Esophagus (tissue), 2 donors: ENCODE results near the gene GRM7. TPM values are rescaled to one million over a fixed set of nuclear protein-coding genes. Genes with fewer than 3 reads are reported as not detected.

Experiments
- H3K27ac ChIP-seq, 2 donors: one replicate each; pipeline ENCODE4 v1.5.1; 2013; ENCODE audit warnings: low read depth in 2 of 2, mild to moderate bottlenecking in 2 of 2, inconsistent platforms in 1 of 2, low read length in 1 of 2, moderate library complexity in 1 of 2
- H3K27me3 ChIP-seq, 2 donors: one replicate each; pipeline ENCODE4 v1.6.1; 2013; ENCODE audit warnings: low read length in 2 of 2, control low read depth in 1 of 2, mild to moderate bottlenecking in 1 of 2; ENCODE audit not compliant: insufficient read depth in 2 of 2, control insufficient read depth in 1 of 2
- H3K36me3 ChIP-seq, 2 donors: one replicate each; pipeline ENCODE4 v1.6.1; 2013; ENCODE audit warnings: low read length in 1 of 2; ENCODE audit not compliant: control insufficient read depth in 2 of 2, insufficient read depth in 2 of 2
- H3K4me1 ChIP-seq, 2 donors: one replicate each; pipeline ENCODE4 v1.6.1; 2013; ENCODE audit warnings: low read length in 1 of 2; ENCODE audit not compliant: control insufficient read depth in 2 of 2, insufficient read depth in 2 of 2
- H3K4me3 ChIP-seq, 2 donors: one replicate each; pipeline ENCODE4 v1.5.1; 2013; ENCODE audit warnings: low read length in 2 of 2, mild to moderate bottlenecking in 2 of 2, low read depth in 1 of 2, moderate library complexity in 1 of 2
- H3K9me3 ChIP-seq, 2 donors: one replicate each; pipeline ENCODE4 v1.6.1; 2013; ENCODE audit warnings: mild to moderate bottlenecking in 2 of 2, low read depth in 1 of 2, low read length in 1 of 2, moderate library complexity in 1 of 2; ENCODE audit not compliant: control insufficient read depth in 2 of 2, insufficient read depth in 1 of 2
- WGBS, 2 donors: extraction: QIAGEN DNeasy Blood & Tissue Kit; methylation state at CpG; one replicate each; pipeline ENCODE4 v1.1.7; 2013; 5-methylcytosine and 5-hydroxymethylcytosine counted together
- polyA plus RNA-seq, 2 donors: library from polyadenylated mRNA; stranded (reverse); fragments of 200-250 nt; gene quantifications; one replicate each; pipeline ENCODE4 v1.2.3, GENCODE V29; 2013
- donor health status: healthy with polysubstance abuse.
- donor health status: Bipolar disorder and iron deficiency.

GRM7 gene
- polyA plus RNA-seq, 2 donors, result 0.01 TPM; not detected in 1

DNA sequence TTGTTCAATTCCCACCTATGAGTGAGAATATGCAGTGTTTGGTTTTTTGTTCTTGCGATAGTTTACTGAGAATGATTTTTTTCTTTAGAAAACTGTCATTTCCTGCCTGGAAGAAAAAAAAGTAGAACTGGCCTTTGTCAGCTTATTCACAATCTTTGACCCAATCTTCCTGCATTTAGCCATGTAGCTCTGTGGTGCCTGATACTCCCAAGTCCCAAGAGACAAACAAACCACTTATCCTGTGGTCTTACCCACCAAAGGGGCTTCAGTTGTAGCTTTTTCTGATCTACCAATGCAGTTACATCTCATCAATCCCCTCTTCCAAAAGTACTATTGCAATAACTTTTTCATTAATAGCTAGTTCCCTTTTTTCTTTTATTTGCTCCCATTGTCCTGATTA lies 444.6 kb downstream of the GRM7 start:
- Histone ChIP-seq H3K27me3 (no peaks in the 10 kb centered on the region), H3K36me3 (no peaks in the 10 kb centered on the region), H3K4me3 (no peak overlapping the region), H3K4me1 (no peaks in the 10 kb centered on the region), H3K27ac (no peak overlapping the region), H3K9me3 (no peaks in the 10 kb centered on the region)
- 33 to 67% methylated on average over 1 of the region's 1 CpG for WGBS, 2 donors

DNA sequence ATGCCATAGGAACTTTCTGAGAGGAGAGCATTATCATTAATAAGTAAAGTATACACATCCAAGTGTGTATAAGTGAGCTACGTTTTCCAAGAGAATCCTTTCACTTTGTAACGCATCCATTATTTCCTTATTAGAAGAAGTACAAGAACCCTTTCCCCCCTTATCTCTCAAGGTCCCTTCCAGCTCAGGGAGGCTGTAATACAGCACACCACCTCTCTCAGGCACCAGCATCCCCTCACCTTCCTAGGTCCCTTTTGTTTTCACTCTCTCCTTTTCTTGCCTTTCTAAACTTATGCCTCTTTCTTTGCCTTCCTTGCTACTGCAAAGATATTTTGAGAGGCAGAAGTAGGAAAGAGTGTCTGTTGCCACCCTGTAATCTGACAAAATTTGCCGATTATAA lies 446.0 kb downstream of the GRM7 start:
- no peaks in the 10 kb centered on the region for H3K9me3 ChIP-seq
- H3K36me3 ChIP-seq, result no peaks in the 10 kb centered on the region
- H3K27me3 ChIP-seq, result no peaks in the 10 kb centered on the region
- H3K27ac ChIP-seq, result no peak overlapping the region
- no peaks in the 10 kb centered on the region for H3K4me1 ChIP-seq
- WGBS, 2 donors, result 50 to 74% methylated on average over 3 of the region's 3 CpGs
- no peak overlapping the region for H3K4me3 ChIP-seq

DNA sequence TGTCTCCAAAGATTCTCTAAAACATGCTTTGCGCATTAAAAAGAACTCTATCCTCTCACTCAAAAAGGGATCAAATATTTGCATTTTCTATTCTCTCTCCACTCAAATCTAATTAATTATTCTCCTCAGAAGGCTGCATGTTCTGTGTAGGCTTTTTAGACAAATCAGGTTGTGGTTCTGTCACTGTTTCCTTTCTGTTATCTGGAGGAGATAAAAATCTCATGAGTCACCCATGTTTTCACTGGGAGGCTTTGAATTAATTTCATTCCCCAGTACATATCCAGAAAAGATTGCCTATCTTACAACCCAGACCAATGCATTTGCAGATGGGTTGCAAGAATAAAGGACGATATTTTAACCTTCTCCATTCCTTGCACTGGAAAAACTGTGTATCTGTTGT lies 446.5 kb downstream of the GRM7 start:
- H3K27me3 ChIP-seq, result no peaks in the 10 kb centered on the region
- H3K9me3 ChIP-seq, result no peaks in the 10 kb centered on the region
- no peak overlapping the region for H3K27ac ChIP-seq
- H3K4me1 ChIP-seq, result no peaks in the 10 kb centered on the region
- H3K36me3 ChIP-seq, result no peaks in the 10 kb centered on the region
- H3K4me3 ChIP-seq, result no peak overlapping the region
- WGBS, 2 donors, result 58 to 65% methylated on average over 2 of the region's 2 CpGs

DNA sequence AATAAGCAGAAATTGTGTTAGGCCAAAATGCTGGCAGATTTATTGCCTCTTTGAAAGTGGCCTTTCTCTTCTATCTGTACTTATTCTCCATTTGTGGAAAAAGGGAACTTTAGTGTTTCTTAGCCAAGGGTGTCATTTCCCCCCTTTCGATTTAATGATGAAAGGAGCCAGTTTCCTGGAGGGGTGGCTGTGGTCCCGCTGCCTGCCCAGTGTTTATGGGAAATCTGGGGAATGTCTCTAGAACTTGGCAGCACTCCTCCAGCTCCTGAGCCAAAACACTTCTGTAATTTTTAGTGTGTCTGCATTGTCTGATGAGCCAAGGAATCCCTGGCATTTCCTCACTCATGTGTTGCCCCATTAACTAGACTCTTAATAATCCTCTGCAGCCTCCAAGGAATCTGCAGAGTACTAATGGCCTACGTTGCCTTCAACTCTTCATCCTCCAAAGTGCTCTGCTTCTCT lies 448.8 kb downstream of the GRM7 start:
- H3K4me1 ChIP-seq, result no peaks in the 10 kb centered on the region
- no peaks in the 10 kb centered on the region for H3K9me3 ChIP-seq
- no peak overlapping the region for H3K4me3 ChIP-seq
- no peak overlapping the region for H3K27ac ChIP-seq
- H3K36me3 ChIP-seq, result no peaks in the 10 kb centered on the region
- H3K27me3 ChIP-seq, result no peaks in the 10 kb centered on the region
- WGBS, 2 donors, result 22 to 30% methylated on average over 3 of the region's 3 CpGs

DNA sequence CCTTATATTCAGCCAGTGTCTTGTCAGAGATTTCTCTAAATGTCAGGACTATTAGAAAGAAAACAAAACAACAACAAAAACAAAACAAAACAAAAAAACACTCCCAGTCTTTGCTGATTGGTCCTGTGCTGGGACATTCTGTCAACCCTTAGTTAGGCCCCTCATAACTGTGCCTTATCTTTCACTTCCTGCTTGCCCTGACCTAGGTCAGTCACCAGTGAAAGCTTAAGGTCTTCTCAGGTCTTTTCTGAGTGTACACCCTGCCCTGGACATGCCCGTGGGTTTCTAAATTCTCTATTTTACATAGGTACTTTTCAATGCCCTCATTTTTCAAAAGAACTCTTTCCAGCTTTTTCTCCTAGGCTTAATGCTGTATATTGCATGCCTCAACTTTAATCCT lies 454.1 kb downstream of the GRM7 start:
- Histone ChIP-seq H3K27me3 (no peaks in the 10 kb centered on the region), H3K9me3 (no peaks in the 10 kb centered on the region), H3K4me3 (no peak overlapping the region), H3K27ac (no peak overlapping the region), H3K36me3 (no peaks in the 10 kb centered on the region), H3K4me1 (no peaks in the 10 kb centered on the region)
- WGBS, 2 donors, result 75 to 77% methylated on average over 1 of the region's 1 CpG

DNA sequence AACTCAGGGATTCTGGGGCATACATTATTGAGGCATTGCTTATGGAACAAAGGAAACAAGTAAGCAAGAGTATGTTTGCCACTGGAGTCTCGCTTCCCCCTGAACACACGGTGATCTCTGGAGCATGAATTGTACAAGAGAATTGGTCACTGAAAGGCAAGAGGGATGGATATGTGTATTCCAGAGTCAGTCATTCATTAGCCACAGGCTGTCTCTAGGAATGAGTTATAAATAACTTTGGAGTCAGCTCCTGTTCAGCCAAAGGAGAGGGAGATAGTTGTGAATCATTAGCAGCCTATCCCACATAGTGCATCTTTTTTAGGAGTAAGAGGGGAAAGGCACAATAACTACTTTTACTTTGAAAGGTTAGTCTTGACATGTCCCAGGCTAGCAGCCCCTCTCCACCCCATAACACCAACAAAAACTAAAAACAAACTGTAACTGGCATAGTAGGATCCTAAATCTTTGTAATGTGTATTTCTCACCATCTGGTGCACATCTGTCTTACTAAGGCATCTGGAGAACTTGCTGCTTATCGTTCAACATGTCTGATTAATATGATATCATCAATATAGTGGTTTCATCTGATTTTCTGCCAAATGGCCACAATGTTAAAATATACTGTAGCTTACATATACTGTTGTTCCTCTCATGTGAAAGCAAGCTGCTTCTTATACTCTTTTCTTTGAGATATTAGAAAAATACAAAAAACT lies 462.2 kb downstream of the GRM7 start:
- Histone ChIP-seq H3K27ac (no peak overlapping the region), H3K4me1 (no peaks in the 10 kb centered on the region), H3K27me3 (no peaks in the 10 kb centered on the region), H3K36me3 (no peaks in the 10 kb centered on the region), H3K4me3 (no peak overlapping the region), H3K9me3 (no peaks in the 10 kb centered on the region)
- 70 to 78% methylated on average over 3 of the region's 3 CpGs for WGBS, 2 donors

DNA sequence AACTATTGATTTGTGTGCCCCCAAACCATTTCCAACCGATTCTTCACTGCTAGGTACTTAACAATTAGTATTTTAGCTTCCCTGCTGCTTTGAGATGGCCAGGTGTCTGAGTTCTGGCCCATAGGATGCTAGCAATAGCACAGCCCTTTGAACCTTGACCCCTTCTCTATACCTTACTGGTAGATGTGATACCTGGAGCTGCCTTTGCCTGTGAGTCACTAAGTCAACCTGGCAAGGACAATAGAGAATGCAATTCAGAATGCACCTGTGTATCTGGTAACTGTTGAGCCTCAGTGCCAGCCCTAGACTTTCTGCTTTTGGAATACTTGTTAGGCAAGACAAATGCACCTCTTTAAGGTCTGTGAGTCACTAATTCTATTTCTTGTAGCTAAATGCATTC lies 467.4 kb downstream of the GRM7 start:
- no peak overlapping the region for H3K4me3 ChIP-seq
- H3K9me3 ChIP-seq, result no peaks in the 10 kb centered on the region
- no peaks in the 10 kb centered on the region for H3K4me1 ChIP-seq
- no peak overlapping the region for H3K27ac ChIP-seq
- H3K27me3 ChIP-seq, result no peaks in the 10 kb centered on the region
- 57 to 70% methylated on average over 1 of the region's 1 CpG for WGBS, 2 donors
- no peaks in the 10 kb centered on the region for H3K36me3 ChIP-seq

DNA sequence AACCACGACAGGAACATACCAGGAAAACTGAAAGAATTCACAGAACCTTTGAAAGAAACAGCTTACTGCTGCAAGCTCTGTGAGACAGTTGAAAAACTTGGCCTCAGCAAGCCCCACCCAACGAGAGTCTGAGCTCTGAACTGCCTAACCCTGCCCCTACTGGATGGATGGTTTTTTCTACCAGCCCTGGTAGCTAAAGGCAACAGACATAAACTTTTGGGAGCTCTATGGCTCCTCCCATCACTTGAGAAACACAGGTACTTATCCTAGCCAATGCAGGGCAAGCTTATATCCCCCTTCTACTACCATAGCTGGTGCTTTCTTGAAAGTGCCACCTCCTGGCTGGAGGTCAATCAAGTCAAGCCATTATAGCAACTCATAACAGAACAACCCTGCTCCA lies 471.8 kb downstream of the GRM7 start:
- 39 to 60% methylated on average over 2 of the region's 2 CpGs for WGBS, 2 donors
- no peak overlapping the region for H3K27ac ChIP-seq
- H3K4me3 ChIP-seq, result no peak overlapping the region
- H3K27me3 ChIP-seq, result no peaks in the 10 kb centered on the region
- H3K9me3 ChIP-seq, result no peaks in the 10 kb centered on the region
- no peaks in the 10 kb centered on the region for H3K36me3 ChIP-seq
- H3K4me1 ChIP-seq, result no peaks in the 10 kb centered on the region

DNA sequence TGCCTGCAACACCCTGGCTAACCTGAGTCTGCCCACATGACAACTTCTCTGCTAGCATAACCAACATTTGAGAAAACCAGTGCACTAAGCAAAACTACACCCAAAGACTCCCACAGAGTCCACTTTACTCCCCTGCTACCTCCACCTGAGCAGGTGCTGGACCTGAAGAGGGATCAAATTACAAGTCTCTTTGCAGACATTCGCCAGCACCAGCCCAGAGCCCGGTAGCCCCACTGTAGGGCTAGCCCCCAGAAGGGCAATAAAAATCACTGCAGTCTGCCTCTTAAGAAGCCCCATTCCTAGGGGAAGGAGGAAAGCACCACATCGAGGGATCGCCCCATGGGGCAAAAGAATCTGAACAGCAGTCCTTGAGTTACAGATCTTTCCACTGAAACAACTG lies 472.2 kb downstream of the GRM7 start:
- no peak overlapping the region for H3K4me3 ChIP-seq
- WGBS, 2 donors, result 83 to 85% methylated on average over 4 of the region's 4 CpGs
- no peaks in the 10 kb centered on the region for H3K27me3 ChIP-seq
- no peaks in the 10 kb centered on the region for H3K4me1 ChIP-seq
- no peaks in the 10 kb centered on the region for H3K9me3 ChIP-seq
- H3K36me3 ChIP-seq, result no peaks in the 10 kb centered on the region
- no peak overlapping the region for H3K27ac ChIP-seq

DNA sequence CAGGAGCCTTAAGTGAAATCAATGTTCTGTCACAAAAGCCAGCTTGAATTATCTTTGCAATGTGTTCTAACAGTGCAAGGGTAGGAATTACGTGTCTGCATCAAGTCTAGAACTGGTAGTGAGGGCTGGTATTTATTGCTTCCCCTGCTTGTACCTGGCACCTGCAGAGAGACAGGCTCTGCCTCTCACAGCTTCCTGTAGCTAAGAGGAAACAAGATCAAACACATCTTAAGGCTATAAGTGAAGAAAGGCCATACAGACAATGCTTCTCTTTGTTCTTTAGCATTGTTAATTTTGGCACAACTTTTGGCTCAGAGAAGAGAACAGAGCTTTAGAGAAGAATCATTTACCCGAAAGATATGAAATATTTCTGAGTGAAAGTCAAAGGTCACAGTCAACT lies 479.9 kb downstream of the GRM7 start:
- Histone ChIP-seq H3K36me3 (no peaks in the 10 kb centered on the region), H3K4me1 (no peaks in the 10 kb centered on the region), H3K4me3 (no peak overlapping the region), H3K27me3 (no peaks in the 10 kb centered on the region), H3K9me3 (no peaks in the 10 kb centered on the region), H3K27ac (no peak overlapping the region)
- WGBS, 2 donors, result 31 to 35% methylated on average over 2 of the region's 2 CpGs
